Smooth muscle cell (in vitro differentiated cells): ENCODE results near the gene HAGHL. TPM values are rescaled to one million over a fixed set of nuclear protein-coding genes. Genes with fewer than 3 reads are reported as not detected.

Experiments used
- DNase-seq: peaks from one replicate; lab custom pipeline; 2025; ENCODE audit not compliant: unreplicated experiment; lab: John Stamatoyannopoulos, UW
- H2AFZ ChIP-seq: fragments of 200-600 bp; sonication (generic); 2 replicates; pipeline ENCODE4 v1.6.0; 2016; ENCODE audit warnings: antibody characterized with exemption, low read depth, mild to moderate bottlenecking
- H3F3A ChIP-seq: fragments of 200-600 bp; sonication (generic); 2 replicates; pipeline ENCODE4 v1.6.0; 2017; ENCODE audit warnings: antibody characterized with exemption, low read depth
- H3K27ac ChIP-seq: fragments of 200-600 bp; sonication (generic); 2 replicates; pipeline ENCODE4 v1.5.1; 2016; ENCODE audit warnings: low read depth, mild to moderate bottlenecking
- H3K27me3 ChIP-seq: fragments of 200-600 bp; sonication (generic); 2 replicates; pipeline ENCODE4 v1.6.1; 2016; ENCODE audit warnings: low read depth, mild to moderate bottlenecking
- H3K36me3 ChIP-seq: fragments of 200-600 bp; sonication (generic); 2 replicates; pipeline ENCODE4 v1.5.1; 2016; ENCODE audit warnings: low read depth
- H3K4me1 ChIP-seq: fragments of 200-600 bp; sonication (generic); 2 replicates; pipeline ENCODE4 v1.5.1; 2016; ENCODE audit warnings: low read depth
- H3K4me2 ChIP-seq: fragments of 200-600 bp; sonication (generic); 2 replicates; pipeline ENCODE4 v1.6.0; 2016; ENCODE audit warnings: mild to moderate bottlenecking
- H3K4me3 ChIP-seq: fragments of 200-600 bp; sonication (generic); 2 replicates; pipeline ENCODE4 v1.5.1; 2016; ENCODE audit warnings: mild to moderate bottlenecking
- H3K79me2 ChIP-seq: fragments of 200-600 bp; sonication (generic); 2 replicates; pipeline ENCODE4 v1.6.0; 2016; ENCODE audit warnings: low read depth, mild to moderate bottlenecking
- H3K9ac ChIP-seq: fragments of 200-600 bp; sonication (generic); 2 replicates; pipeline ENCODE4 v1.6.0; 2016; ENCODE audit warnings: low read depth
- H3K9me3 ChIP-seq: fragments of 200-600 bp; sonication (generic); replicated peaks from 2 replicates; pipeline ENCODE4 v1.5.1; 2016; ENCODE audit warnings: low read depth
- H4K20me1 ChIP-seq: fragments of 200-600 bp; sonication (generic); 2 replicates; pipeline ENCODE4 v1.6.0; 2016; ENCODE audit warnings: low read depth
- WGBS: methylation state at CpG from one replicate; pipeline ENCODE4 v1.1.7; 2016; ENCODE audit warnings: low lambda C conversion rate; 5-methylcytosine and 5-hydroxymethylcytosine counted together
- polyA plus RNA-seq: library from polyadenylated mRNA; unstranded; fragments of >200 nt; fragmentation: Nextera tagmentation; extraction: Ambion mirVana; gene quantifications from 2 replicates; pipeline ENCODE4 v1.2.1, GENCODE V29; 2016
- total RNA-seq: library from RNA; depleted of rRNA; stranded (reverse); fragments of >200 nt; gene quantifications from 2 replicates; pipeline ENCODE4 v1.2.3, GENCODE V29; 2014
- TF ChIP-seq, protein P1 (sequence below): fragments of 200-600 bp; sonication (generic); IDR thresholded peaks from 2 replicates; pipeline ENCODE4 v1.5.1; 2017; ENCODE audit warnings: borderline replicate concordance, mild to moderate bottlenecking, antibody characterized with exemption; ENCODE audit not compliant: insufficient read depth, poor library complexity, severe bottlenecking

The HAGHL gene
- total and polyA plus RNA-seq, 2 experiments from 2014 or later, result 3.2 to 23.1 TPM

GRCh38 chr16:678858-679813, 47.8 kb upstream of the HAGHL start:
- Histone ChIP-seq H2AFZ (no peak overlapping the region), H3K4me1 (peaks cover 24% of the 10 kb centered on the region), H3K9ac (no peak overlapping the region), H3K79me2 (peaks cover 32% of the 10 kb centered on the region), H3K4me3 (peak overlapping the region; percentile 93), H3K27me3 (no peaks in the 10 kb centered on the region), H3K36me3 (no peaks in the 10 kb centered on the region), H3K4me2 (peak overlapping the region; percentile 83), H3K27ac (peak overlapping the region; percentile 54), H4K20me1 (peaks cover 40% of the 10 kb centered on the region), H3F3A (peaks cover under 1% of the 10 kb centered on the region), H3K9me3 (no peaks in the 10 kb centered on the region)
- peak; percentile 89 for DNase-seq
- WGBS, result 37% methylated on average over 39 of the region's 52 CpGs
- TF ChIP-seq, protein P1, sequence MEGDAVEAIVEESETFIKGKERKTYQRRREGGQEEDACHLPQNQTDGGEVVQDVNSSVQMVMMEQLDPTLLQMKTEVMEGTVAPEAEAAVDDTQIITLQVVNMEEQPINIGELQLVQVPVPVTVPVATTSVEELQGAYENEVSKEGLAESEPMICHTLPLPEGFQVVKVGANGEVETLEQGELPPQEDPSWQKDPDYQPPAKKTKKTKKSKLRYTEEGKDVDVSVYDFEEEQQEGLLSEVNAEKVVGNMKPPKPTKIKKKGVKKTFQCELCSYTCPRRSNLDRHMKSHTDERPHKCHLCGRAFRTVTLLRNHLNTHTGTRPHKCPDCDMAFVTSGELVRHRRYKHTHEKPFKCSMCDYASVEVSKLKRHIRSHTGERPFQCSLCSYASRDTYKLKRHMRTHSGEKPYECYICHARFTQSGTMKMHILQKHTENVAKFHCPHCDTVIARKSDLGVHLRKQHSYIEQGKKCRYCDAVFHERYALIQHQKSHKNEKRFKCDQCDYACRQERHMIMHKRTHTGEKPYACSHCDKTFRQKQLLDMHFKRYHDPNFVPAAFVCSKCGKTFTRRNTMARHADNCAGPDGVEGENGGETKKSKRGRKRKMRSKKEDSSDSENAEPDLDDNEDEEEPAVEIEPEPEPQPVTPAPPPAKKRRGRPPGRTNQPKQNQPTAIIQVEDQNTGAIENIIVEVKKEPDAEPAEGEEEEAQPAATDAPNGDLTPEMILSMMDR, result no peak

DNA sequence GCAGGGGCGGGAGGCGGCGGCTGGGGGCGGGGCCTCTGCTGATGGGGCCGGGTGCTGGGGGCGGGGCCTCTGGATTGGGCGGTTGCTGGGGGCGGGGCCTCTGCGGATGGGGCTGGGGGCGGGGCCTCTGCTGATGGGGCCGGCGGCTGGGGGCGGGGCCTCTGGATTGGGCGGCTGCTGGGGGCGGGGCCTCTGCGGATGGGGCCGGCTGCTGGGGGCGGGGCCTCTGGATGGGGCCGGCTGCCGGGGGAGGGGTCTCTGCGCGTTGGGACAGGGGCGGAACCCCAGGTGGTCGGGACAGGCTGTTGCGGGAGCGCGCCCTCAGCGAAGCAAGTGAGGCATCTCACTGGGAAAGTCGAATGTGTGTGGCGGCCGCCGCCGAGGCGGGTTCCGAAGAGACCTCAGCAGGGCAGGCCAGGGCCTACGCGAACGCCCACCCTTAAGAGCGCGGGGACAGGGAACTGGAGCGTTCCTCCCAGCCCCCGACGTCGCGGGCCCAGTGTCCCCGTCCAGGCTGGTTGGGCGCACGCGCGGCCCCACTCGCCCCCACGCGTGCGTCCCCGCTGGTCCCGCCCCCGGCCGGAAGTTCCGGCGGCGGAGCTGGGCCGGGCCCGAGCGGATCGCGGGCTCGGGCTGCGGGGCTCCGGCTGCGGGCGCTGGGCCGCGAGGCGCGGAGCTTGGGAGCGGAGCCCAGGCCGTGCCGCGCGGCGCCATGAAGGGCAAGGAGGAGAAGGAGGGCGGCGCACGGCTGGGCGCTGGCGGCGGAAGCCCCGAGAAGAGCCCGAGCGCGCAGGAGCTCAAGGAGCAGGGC, 46.9 kb upstream of the HAGHL start, which contains the start of gene STUB1:
Gene STUB1, plus strand, starts transcription at position 597 of the 811 bp plus-strand sequence. Its CDS starts 116 bp downstream, at position 713.
- peak within 1 kb of the TSS; percentile 85 for H3K9ac ChIP-seq
- H3K4me3 ChIP-seq, result peak within 1 kb of the TSS; percentile 93
- DNase-seq, result peak; percentile 95
- no peak within 1 kb of the TSS for H2AFZ ChIP-seq
- peak within 1 kb of the TSS; percentile 74 for H3K27ac ChIP-seq
- H3K27me3 ChIP-seq, result no peaks in the 10 kb centered on the region
- H4K20me1 ChIP-seq, result peaks cover 35% of the 10 kb centered on the region
- H3F3A ChIP-seq, result no peaks in the 10 kb centered on the region
- peaks cover 32% of the 10 kb centered on the region for H3K79me2 ChIP-seq
- WGBS, result 1% methylated on average over 45 of the region's 91 CpGs
- H3K4me1 ChIP-seq, result peaks cover 22% of the 10 kb centered on the region
- H3K9me3 ChIP-seq, result no peaks in the 10 kb centered on the region
- H3K4me2 ChIP-seq, result peak within 1 kb of the TSS; percentile 99
- H3K36me3 ChIP-seq, result no peaks in the 10 kb centered on the region
- TF ChIP-seq, protein P1, result no peak

DNA sequence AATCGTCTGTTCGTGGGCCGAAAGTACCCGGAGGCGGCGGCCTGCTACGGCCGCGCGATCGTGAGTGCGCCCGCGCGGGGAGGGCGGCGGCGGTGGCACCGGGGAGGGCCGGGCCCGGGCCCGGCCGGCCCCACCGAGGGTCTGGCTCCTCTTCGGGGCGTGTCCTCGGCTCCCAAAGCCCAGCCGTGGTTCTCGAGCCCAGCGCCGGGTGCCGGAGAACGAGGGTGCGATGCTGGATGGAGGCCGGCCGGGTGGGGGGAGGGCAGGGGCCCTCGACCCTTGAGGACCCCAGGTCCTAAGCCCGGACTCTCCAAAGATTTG, 46.3 kb upstream of the HAGHL start:
- under 1% methylated on average over 34 of the region's 38 CpGs for WGBS
- Histone ChIP-seq H3K4me1 (peaks cover 18% of the 10 kb centered on the region), H3K79me2 (peaks cover 32% of the 10 kb centered on the region), H2AFZ (no peak overlapping the region), H3K27ac (peak overlapping the region; percentile 74), H3K4me3 (peak overlapping the region; percentile 93), H3F3A (no peaks in the 10 kb centered on the region), H3K36me3 (no peaks in the 10 kb centered on the region), H3K4me2 (peak overlapping the region; percentile 99), H3K9me3 (no peaks in the 10 kb centered on the region), H3K27me3 (no peaks in the 10 kb centered on the region), H4K20me1 (peaks cover 33% of the 10 kb centered on the region), H3K9ac (peak overlapping the region; percentile 85)
- TF ChIP-seq, protein P1, result no peak
- no peak for DNase-seq
